ENCODE results near the gene LIPI.
"Not testable (repeated sequence)": the region's sequence is repeated elsewhere in the genome, so short reads cannot be mapped to it uniquely, and the experiment has no call there.

DNA sequence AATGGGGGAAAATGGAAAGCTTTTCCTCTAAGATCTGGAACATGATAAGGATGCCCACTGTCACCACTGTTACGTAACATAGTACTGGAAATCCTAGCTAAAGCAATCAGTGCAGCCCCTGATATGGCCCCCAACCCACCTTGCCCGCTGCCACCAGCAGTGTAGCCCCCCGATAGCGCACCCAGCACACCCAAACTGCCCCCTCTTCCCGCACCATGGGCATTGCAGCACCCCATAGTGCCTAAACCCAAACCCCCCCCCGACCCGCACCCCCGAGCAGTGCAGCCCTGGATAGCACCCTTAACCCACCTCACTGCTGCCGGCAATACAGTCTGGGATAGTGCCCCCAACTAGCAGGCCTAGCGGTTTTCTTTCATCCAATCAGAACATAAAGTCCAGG, 148.9 kb downstream of the LIPI start:
- TF ChIP-seq GATA2 (IDR thresholded peaks at IDR 0.05; ENCODE audit: low read depth, low read length): 0 out of 2 replicates have a peak, but pooled peaks have one; percentile 37
- TF ChIP-seq GATA3 (IDR thresholded peaks at IDR 0.05; ENCODE audit: low read depth, low read length): not testable (repeated sequence)

All from SH-SY5Y (cell line).